Measurements from ENCODE around the gene FTCD. TPM values are rescaled to one million over a fixed set of nuclear protein-coding genes. Genes with fewer than 3 reads are reported as not detected.
"Not testable (repeated sequence)": the region's sequence is repeated elsewhere in the genome, so short reads cannot be mapped to it uniquely, and the experiment has no call there.

The FTCD gene
- total RNA-seq, 1 donor from 2014 or later: not detected

DNA sequence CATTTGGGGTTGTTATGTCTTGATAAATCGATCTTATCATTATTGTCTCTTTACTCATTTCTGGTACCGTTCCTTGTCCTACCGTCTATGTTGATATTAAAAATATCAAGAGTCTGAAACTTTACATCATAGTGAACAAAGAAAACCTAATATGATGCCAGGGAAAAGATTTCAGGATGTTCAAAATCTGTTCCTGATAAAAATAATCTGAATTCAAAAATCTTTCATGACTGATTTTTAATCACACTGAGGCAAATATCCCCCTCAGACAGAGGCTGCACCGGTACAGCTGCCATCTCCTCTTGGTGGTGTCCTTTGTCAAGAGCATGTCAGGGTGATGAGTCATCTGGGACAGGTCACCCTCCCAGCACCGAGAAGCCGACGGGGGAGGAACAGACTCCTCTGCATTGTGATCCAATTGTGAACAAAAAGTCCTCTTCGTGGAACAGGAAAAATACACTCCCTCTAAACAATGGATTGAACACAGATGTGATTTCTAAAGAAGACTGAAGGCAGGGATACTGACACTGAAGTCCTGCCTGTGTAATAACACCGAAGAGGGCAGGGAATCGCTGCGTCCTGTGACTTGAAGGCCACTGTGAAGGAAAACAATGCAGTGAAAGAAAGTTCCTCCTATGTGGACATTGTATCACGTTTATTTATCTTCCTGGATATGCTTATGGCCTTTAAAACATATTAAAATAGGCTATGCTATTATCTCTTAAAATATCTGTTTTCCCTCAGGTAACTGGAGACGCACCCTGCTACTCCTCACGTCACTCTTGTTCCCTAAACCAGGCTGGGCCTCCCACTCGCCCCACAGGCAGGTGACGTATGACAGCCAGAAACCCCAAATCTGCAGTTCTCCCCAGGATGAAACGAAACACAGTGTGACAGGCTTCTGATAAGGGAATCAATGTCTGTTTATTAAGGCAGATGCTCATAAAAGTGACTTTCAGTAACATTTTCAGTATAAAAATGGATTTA lies 33.1 kb upstream of the FTCD start:
- peak; percentile 56 to 85 for DNase-seq (ENCODE audit: low read depth in 2 of 2)

DNA sequence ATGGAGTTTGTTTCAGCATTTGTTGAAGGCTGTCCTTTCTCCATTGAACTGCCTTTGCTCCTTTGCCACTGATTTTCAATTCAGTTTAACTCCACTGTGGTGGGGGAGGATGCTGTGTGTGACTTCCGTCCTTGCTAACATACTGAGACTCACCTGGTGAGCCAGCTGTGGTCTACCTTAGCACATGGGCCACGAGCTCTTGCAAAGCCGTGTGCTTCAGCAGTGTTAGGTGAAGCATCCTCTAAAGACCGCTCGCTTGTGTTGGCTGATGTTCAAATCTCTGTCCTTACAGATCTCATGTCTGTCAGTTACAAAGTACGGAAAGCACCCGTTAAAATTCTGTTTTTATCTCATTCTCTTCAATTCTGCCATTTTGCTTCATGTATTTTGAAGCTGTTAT lies 32.4 kb upstream of the FTCD start:
- no peak for DNase-seq (ENCODE audit: low read depth in 2 of 2)

- no peak for DNase-seq (ENCODE audit: low read depth in 2 of 2)
These were observed 31.9 kb upstream of the FTCD start for GRCh38 chr21:46187261-46187660.

- no peak for DNase-seq (ENCODE audit: low read depth in 2 of 2)
These were observed 30.3 kb upstream of the FTCD start for GRCh38 chr21:46185716-46186115.

GRCh38 chr21:46184625-46185555 lies 29.5 kb upstream of the FTCD start:
- DNase-seq (ENCODE audit: low read depth in 2 of 2): peak; percentile 24 to 89

GRCh38 chr21:46183910-46184624 lies 28.7 kb upstream of the FTCD start, which contains the start of gene SPATC1L:
Gene SPATC1L (minus strand): TSS chr21:46184459. CDS start chr21:46182816, 1,643 bp downstream.
- peak in 1 of 2 donors; percentile 77 for DNase-seq (ENCODE audit: low read depth in 2 of 2)

GRCh38 chr21:46183337-46183909 lies 28.0 kb upstream of the FTCD start:
- DNase-seq (ENCODE audit: low read depth in 2 of 2): not testable (repeated sequence)

DNA sequence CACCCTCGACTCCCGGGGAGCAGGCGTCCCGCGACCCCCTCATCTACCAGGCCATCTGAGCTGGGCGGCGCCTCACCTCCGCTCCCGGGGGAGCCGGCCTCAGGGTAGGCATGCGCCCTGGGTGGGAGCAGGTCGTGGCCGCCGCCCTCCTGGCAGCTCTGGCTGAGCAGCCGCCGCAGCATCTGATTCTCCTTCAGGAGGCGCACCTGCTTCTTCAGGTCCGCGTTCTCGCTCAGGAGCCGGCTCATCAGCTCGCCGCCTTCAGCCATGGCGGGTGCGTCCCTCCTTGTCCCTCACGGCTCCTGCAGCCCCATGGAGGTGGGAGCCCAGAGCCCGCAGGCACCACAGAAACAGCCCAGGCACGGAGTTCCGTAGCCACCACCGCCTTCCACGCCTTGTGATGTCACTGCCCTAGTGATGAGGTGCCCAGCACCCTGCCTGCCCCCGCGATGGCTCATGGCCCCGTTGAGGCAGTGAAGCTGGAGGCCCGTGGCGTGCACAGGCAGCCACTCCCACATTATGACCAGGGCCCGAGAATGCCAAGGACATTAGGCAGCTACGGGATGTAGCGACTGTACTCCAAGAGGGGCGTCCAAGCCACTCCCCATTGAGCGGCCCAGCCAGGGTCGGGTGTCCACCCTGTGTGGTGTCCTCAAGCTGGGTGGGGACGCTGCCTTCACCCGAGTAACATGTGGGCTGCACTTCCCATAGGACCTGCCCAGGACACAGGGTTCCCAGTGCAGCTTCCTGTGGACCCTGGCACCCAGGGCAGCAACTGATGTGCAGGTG lies 27.4 kb upstream of the FTCD start:
- no peak for DNase-seq (ENCODE audit: low read depth in 2 of 2)

DNA sequence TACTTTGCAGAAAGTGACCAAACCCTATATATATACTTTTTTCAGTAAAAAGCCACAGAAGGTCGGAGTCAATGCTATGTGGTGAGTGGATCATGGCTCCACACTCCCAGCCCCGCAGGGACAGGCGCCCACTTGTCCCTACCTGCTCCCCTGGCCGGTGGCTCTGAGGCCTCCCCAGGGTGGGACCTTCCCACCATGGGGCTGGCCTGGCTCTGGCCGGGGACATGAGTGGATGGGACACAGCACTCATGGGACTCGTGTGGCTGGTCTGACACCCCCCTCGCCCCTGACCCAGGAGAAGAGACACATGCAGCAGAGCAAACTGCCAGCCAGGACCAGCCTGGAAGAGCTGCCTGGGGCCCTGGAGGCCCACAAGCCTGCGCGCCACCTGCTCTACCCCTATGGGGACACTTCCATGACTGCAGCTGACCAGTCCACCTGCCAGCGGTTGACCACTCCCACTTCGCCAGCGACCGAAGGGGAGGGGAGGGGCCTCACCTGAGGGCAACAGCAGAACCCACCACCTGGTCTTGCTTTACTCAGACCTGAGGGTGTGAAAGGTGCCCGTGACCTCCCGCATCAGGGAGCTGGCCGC lies 26.7 kb upstream of the FTCD start:
- no peak for DNase-seq (ENCODE audit: low read depth in 2 of 2)

DNA sequence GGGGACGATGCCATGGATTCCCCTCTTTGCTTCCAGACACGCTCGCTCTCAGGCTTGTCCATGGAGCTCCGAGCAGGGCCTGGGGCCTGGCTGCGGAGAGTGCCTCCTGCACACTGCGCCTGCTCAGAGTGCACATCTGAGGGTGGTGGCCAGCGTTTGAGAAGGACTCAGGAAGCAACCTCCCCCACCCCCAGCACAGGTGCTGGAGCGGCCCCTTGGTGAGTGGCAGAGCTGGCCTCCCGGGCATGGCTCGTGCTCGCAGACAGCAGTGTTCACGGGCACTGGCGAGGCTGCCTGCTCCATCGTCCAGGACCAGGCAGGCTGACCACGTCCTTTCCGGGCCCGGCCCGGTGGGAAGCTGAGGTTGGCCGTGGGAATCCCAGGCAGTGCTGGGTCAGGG lies 26.1 kb upstream of the FTCD start:
- no peak for DNase-seq (ENCODE audit: low read depth in 2 of 2)

DNA sequence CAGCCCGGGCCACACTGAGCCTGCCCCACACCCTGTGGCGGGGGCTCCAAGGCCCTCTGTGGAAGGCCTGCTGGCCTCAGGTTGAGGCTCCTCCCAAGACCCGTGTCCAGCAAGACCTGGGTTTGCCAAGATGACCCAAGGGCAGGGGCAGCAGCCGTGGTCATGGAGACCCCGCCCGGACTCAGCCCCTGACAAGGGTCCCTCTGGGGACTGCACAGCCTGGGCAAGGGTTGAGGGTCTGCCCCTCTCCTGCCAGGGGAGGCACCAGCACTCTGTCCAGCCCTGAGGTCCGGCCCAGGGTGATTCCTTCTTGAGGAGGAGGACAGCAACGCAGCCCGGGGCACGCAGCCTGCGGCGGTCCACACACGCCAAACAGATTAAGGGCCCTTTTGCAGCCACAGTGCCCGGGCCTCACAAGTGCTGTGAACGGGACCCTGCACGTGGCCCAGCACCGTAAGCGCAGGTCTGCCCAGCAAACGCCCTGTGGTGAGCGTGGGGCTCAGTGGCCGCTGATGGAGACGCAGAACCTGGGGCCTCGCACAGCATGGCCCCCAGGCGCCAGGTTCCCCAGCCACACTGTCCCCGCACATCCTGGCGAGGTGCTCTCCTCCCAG lies 25.5 kb upstream of the FTCD start:
- no peak for DNase-seq (ENCODE audit: low read depth in 2 of 2)

- DNase-seq (ENCODE audit: low read depth in 2 of 2): no peak
These were observed 24.8 kb upstream of the FTCD start for GRCh38 chr21:46180079-46180722.

- no peak for DNase-seq (ENCODE audit: low read depth in 2 of 2)
These were observed 24.3 kb upstream of the FTCD start for GRCh38 chr21:46179708-46180078.

GRCh38 chr21:46178961-46179360 lies 23.6 kb upstream of the FTCD start:
- no peak for DNase-seq (ENCODE audit: low read depth in 2 of 2)

DNA sequence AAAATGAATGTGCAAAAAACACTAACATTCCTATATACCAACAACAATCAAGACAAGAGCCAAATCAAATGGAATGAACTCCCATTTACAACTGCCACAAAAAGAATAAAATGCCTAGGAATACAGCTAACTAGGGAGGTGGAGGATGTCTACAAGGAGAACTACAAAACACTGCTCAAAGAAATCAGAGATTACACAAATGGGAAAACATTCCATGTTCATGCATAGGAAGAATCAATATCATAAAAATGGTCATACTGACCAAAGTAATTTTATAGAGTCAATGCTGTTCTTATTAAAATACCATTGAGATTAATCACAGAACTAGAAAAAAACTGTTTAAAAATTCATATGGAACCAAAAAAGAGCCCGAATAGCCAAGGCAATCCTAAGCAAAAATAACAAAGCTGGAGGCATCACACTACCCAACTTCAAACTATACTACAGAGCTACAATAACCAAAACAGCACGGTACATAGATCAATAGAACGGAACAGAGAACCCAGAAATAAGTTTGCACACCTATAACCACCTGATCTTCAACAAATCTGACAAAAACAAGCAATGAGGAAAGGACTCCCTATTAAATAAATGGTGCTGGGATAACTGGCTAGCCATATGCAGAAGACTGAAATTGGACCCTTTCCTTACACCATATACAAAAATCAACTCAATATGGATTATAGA lies 21.2 kb upstream of the FTCD start:
- DNase-seq (ENCODE audit: low read depth in 2 of 2): not testable (repeated sequence)

GRCh38 chr21:46173573-46173972 lies 18.2 kb upstream of the FTCD start:
- no peak for DNase-seq (ENCODE audit: low read depth in 2 of 2)

DNA sequence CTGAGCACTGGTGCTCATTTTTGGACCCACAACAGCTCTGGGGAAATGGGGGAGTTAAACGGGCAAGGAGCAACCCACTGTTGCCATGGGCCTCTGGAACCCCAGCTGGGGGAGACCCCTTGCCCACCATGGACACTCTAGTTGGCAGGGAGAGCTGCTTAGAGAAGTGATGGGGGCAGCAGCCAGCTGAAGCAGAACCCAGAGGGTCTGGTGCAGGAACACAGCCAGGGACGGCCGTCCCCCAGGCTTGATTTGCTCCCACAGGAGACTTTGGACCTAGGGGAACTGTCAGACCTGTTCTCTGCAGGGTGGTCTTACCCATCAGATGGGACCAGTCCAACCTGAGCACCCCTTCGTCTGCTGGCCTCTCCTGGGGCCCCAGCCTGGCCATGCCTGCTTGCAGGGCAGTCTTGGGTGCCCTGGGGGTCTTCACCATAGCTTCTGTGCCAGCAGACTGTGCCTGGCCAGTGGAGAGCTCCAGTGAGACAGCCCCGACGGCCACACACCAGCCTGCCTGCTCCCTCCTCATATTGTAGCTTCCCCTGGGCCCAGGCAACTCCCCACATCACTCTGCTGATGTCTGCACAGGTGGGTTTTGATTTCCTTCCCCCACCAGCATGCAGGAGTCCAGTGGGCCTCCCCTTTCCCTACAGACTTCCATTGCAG lies 17.6 kb upstream of the FTCD start:
- DNase-seq (ENCODE audit: low read depth in 2 of 2): no peak

Measured in lung microvascular endothelial cell (primary cell).